RPMI8226 (cell line): ENCODE data around the gene NADK2.
A peak's percentile ranks its signal among the peaks of the same experiment; 100 is the strongest.
"Not testable (repeated sequence)": the region's sequence is repeated elsewhere in the genome, so short reads cannot be mapped to it uniquely, and the experiment has no call there.

ENCODE experiments used
- DNase-seq: peaks from one replicate; pipeline ENCODE4 v3.0.0-alpha.2; 2015

NADK2 gene

GRCh38 chr5:36241631-36242533 lies at the start of gene NADK2:
Gene NADK2 (minus strand): TSS chr5:36241925. CDS start chr5:36241798, 127 bp downstream.
- peak; percentile 92 for DNase-seq

- no peak for DNase-seq
Observed at GRCh38 chr5:36285837-36286615, 44.3 kb upstream of the NADK2 start.

GRCh38 chr5:36283775-36284174 lies 42.0 kb upstream of the NADK2 start:
- DNase-seq = not testable (repeated sequence)

GRCh38 chr5:36281626-36282025 lies 39.9 kb upstream of the NADK2 start:
- DNase-seq = no peak

GRCh38 chr5:36279054-36279698 lies 37.5 kb upstream of the NADK2 start:
- DNase-seq = no peak

- no peak for DNase-seq
Observed at GRCh38 chr5:36277521-36278176, 35.9 kb upstream of the NADK2 start.

- DNase-seq = no peak
Observed at GRCh38 chr5:36276864-36277263, 35.1 kb upstream of the NADK2 start.

- DNase-seq = no peak
Observed at GRCh38 chr5:36273809-36274526, 32.2 kb upstream of the NADK2 start.

GRCh38 chr5:36272136-36272690 lies 30.5 kb upstream of the NADK2 start:
- no peak for DNase-seq

GRCh38 chr5:36270876-36271575 lies 29.3 kb upstream of the NADK2 start:
- DNase-seq = no peak

GRCh38 chr5:36270175-36270574 lies 28.4 kb upstream of the NADK2 start:
- DNase-seq = no peak

GRCh38 chr5:36269478-36269877 lies 27.8 kb upstream of the NADK2 start:
- no peak for DNase-seq

- DNase-seq = no peak
Observed at GRCh38 chr5:36267905-36268304, 26.2 kb upstream of the NADK2 start.

GRCh38 chr5:36264202-36264760 lies 22.6 kb upstream of the NADK2 start:
- no peak for DNase-seq

GRCh38 chr5:36261186-36261585 lies 19.5 kb upstream of the NADK2 start:
- no peak for DNase-seq

GRCh38 chr5:36253575-36253974 lies 11.8 kb upstream of the NADK2 start:
- no peak for DNase-seq

- DNase-seq = no peak
Observed at GRCh38 chr5:36252722-36253365, 11.1 kb upstream of the NADK2 start.

- no peak for DNase-seq
Observed at GRCh38 chr5:36251218-36251617, 9.5 kb upstream of the NADK2 start.

GRCh38 chr5:36250427-36250826 lies 8.7 kb upstream of the NADK2 start:
- no peak for DNase-seq
